ENCODE results near the gene CHRNB1.

The CHRNB1 gene

DNA sequence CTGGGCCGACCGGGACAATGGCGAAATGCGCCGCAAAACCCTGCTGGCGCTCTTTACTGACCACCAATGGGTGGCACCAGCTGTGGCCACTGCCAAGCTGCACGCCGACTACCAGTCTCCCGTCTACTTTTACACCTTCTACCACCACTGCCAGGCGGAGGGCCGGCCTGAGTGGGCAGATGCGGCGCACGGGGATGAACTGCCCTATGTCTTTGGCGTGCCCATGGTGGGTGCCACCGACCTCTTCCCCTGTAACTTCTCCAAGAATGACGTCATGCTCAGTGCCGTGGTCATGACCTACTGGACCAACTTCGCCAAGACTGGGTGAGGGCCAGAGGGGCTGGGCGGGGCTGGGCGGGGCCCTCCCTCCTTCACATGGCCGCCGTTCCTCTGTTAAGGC is 29.1 kb upstream of the CHRNB1 start:
- no peak for DNase-seq (ENCODE audit: low read depth)

DNA sequence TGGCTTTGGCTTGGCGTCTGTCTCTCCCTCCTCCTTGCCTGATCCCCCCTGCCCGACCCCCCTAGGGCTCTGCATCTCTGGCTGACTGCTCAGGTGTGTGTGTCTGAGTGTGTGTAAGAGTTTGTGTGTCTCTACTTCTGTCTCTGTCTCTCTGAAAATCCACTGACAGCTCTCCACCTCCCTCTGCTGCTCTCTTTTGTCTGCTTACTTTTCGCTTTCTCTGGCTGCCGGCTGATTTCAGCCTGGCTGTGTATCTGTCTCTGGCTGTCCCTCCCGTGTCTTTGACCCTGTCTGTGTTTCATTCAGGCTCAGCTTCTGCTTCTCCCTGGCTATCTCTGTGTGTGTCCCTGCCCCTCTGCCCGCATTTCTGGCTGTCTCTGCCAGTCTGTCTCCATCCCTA is 28.5 kb upstream of the CHRNB1 start:
- no peak for DNase-seq (ENCODE audit: low read depth)

DNA sequence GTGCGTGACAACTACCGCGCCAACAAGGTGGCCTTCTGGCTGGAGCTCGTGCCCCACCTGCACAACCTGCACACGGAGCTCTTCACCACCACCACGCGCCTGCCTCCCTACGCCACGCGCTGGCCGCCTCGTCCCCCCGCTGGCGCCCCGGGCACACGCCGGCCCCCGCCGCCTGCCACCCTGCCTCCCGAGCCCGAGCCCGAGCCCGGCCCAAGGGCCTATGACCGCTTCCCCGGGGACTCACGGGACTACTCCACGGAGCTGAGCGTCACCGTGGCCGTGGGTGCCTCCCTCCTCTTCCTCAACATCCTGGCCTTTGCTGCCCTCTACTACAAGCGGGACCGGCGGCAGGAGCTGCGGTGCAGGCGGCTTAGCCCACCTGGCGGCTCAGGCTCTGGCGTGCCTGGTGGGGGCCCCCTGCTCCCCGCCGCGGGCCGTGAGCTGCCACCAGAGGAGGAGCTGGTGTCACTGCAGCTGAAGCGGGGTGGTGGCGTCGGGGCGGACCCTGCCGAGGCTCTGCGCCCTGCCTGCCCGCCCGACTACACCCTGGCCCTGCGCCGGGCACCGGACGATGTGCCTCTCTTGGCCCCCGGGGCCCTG is 27.7 kb upstream of the CHRNB1 start:
- DNase-seq (ENCODE audit: low read depth), result no peak

DNA sequence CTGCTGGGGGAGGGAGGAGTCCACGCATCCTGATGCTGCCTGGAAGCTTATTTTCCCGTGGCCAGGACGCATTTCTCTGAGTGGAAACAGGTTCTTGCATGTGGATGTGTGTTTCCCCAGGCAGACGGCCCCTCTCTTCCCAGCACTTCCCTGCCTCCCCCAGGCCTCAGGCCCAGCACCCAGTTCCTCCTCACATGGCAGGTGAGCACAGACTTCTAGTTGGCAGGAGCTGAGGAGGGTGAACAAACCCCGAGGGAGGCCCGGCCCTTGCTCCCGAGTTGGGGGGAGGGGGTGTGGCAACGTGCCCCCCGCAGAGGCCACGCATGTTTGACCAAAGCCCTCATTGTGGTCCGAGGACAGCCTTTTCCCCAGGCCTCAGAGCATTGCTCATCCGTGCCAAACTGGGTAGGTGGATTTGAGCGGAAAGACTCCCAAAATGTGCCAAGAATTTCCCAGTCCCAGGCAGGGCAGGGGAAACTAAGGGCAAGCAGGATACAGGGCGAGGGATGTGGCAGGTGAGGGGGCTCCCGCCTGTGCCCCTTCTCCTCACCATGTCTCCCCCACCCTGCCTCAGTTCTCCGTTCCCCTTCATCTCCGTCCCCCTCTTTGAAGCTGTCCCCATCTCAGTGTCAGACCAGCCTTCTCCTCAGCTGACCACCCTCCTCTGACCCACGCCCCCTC is 26.2 kb upstream of the CHRNB1 start:
- no peak for DNase-seq (ENCODE audit: low read depth)

DNA sequence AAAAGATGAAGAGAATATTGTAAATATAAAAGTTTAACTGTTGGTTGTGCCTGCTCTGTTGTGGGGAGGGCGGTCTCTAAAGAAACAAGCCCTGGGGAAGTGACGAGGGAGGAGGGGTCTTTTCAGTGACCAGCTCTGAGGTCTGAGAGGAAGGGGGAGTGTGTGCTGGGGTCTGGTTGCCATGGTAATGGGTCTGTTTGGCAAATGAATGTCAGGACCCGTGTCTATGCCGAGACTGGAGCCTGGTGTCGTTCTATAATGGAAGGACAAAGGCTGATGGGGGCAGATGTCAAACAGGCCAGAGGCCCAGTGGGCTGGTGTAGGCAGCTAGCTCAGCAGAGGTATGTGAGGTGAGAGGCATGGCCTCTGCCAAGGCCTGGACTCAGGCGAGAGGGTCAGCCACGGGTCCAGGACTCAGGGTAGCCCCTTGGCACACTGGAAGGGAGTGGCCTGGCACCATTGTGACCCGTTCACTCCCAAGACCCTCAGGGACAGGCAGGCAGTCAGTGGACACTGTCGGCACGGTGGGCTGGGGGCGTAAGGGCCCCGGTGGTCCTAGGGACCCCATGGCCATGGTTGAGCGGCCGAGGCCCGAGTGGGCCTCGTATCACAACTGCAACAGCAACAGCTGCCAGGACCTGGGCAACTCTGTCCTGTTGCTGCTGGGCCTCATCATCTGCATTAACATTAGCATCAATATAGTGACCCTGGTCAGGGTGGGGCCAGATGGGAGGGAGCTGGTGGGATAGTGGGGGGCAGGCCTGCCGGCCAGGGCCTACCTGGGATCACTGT is 24.8 kb upstream of the CHRNB1 start, which contains the start of gene SPEM1:
SPEM1 (plus strand) TSS at position 506 of the 792 bp plus-strand sequence; CDS start at position 567, 61 bp downstream.
- DNase-seq (ENCODE audit: low read depth), result no peak

DNA sequence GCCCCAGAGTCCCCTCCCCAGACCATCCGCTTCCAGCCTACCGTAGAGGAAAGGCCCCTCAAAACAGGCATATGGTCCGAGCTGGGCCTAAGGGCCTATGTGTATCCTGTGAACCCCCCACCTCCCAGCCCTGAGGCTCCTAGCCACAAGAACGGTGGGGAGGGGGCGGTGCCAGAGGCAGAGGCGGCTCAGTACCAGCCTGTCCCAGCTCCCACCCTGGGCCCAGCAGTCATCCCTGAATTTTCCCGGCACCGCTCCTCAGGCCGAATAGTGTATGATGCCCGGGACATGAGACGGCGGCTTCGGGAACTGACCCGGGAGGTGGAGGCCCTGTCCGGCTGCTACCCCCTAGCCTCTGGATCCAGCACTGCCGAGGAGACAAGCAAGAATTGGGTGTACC is 23.7 kb upstream of the CHRNB1 start:
- DNase-seq (ENCODE audit: low read depth), result no peak

DNA sequence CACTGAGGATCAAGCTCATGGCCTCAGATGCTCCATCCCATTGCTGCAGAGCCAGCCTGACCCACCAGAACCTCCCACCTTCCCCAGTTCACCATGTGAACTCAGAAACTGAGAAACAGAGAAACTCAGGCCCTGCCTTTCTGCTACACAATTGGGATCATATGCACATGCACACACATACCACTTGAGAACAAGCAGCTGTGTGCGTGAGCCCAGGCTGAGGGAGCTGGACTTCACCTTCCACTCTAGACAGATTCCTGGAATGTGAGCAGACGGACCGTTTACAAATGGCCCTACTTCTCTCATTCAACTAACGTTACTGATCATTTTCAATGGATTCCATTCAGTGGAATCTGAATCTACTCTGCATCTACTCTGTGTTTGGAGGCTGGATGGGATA is 21.2 kb upstream of the CHRNB1 start:
- DNase-seq (ENCODE audit: low read depth), result no peak

DNA sequence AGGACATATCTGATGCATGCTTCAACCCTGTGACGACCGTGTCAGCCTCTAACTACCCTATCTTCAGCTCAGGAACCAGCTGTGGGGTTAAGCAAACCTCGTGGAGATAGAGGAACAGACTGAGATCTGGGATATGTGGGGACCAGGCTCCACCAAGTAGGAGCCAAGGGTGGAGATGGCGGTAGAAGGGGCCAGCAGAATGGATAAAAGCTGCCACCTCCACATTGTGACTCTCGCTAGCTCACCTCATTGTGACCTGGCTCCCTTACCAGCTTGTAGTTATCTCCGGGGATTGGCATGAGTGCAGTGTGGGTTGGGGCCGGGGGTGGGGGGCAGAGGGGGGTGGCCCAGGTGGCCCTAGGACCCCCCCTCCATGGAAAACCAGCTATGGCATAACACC is 19.5 kb upstream of the CHRNB1 start, which contains the start of gene SPEM2:
SPEM2 (plus strand) TSS at position 301 of the 400 bp plus-strand sequence; CDS start at position 374, 73 bp downstream.
- no peak for DNase-seq (ENCODE audit: low read depth)

DNA sequence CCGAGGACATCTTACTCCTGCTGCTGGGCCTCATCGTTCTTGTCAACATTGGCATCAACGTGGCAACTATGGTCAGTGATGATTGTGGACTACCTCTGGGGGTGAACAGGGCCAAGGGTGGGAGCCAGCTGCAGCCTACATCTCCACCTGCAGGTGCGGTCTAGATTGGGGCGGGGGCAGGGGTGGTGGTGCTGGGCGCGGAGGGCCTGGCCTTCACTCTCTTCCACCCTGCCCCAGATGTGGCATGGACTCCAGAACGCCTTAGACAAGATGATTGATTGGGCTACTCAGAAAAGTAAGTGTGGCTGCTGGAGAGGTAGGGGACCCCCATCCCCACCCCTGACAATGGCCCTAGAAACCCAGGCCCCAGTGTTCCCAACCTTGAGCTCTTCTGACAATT is 19.1 kb upstream of the CHRNB1 start:
- no peak for DNase-seq (ENCODE audit: low read depth)

DNA sequence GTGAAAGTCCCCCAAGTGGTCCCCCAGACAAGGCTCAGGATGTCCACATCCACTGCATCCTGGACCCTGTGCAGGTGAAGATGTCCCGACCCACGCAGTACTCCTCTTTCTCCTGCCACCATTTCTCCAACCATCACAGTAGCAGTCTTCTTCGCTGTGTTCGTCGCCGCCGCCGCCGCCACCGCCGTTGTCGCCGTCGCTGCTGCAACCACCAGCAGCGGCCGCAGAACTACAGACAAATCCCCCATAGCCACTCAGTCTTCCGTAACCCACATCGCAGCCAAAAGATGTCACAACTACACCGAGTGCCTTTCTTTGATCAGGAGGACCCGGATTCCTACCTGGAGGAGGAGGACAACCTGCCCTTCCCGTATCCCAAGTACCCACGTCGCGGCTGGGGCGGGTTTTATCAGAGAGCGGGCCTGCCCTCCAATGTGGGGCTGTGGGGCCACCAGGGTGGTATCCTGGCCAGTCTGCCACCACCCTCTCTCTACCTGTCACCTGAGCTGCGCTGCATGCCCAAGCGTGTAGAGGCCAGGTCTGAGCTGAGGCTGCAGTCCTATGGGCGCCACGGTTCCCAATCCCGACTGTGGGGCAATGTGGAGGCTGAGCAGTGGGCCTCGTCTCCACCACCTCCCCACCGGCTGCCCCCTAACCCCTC is 18.5 kb upstream of the CHRNB1 start:
- no peak for DNase-seq (ENCODE audit: low read depth)

DNA sequence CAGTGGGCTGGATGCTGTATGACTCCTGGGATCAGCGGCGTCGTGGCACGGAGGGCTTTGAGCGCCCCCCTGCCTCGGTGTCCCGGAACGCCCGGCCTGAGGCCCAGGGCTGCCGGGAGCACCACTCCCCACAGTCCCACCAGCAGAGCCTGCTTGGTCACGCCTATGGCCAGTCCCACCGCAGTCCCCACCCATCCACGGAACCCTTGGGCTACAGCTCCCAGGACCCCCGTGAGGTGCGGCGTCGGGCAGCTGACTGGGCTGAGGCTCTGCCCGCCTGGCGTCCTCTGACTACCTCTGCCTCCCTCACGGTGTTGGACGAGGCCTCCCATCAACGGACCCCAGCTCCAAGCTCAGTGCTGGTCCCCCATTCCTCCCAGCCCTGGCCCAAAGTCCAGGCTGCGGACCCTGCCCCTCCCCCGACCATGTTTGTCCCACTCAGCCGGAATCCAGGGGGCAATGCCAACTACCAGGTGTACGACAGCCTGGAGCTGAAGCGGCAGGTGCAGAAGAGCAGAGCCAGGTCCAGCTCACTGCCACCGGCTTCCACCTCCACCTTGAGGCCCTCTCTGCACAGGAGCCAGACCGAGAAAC is 17.9 kb upstream of the CHRNB1 start:
- DNase-seq (ENCODE audit: low read depth), result no peak

DNA sequence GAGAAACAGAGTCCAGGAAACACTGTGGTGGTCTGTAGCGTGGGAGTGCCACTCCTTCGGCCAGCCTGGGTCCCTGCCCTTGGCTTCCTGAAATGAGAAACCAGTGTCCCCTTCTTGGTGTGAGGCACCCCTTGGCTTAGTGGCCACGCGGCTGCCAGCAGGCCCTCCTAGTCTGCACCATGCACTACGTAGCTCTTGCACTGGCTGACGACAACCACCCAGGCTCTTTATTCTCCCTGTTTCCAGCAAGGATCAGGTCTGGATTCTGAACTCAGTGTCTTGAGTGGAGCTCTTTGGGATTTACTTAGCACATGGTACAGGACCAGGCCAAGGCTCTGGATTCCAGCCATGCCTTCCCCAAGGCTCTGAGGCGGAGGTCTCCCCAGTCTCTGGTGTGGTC is 17.3 kb upstream of the CHRNB1 start:
- DNase-seq (ENCODE audit: low read depth), result no peak

DNA sequence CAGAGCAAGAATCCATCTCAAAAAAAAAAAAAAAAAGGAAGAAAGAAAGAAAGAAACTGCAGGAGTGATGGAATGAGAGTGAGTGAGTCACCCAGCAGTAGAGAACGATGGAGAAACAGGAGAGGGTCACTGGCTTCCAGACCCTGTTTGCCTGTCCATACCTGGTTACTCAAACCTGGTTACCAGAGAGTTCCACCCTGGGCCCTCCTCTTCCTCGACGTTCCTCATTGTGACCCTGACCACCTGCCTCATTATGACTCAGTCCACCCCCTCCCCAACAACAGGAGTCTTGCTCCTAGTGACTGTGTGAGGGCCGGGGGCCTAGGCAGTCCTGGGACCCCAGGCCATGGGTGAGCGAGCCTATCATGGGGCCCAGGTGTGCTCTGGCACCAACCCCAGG is 16.3 kb upstream of the CHRNB1 start, which contains the start of gene SPEM3:
SPEM3 (plus strand) TSS at position 301 of the 400 bp plus-strand sequence; CDS start at position 347, 46 bp downstream.
- DNase-seq (ENCODE audit: low read depth), result no peak

DNA sequence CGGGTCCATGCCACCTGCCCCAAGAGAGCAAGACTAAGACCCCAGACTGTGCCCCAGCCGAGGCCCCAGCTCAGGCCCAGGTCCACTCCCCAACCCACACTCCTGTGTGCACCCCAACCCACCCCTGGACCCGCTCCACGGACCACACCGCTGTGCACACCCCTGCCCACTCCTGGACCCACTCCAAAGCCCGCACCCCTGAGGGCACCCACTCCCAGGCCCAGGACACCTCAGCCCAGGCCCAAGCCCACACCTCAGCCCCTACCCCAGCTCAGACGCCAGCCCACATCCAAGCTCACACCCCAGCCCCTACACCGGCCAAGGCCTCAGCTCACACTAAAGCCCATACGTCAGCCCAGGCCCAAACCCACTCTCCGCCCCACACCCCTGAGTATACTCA is 15.1 kb upstream of the CHRNB1 start:
- DNase-seq (ENCODE audit: low read depth), result no peak

DNA sequence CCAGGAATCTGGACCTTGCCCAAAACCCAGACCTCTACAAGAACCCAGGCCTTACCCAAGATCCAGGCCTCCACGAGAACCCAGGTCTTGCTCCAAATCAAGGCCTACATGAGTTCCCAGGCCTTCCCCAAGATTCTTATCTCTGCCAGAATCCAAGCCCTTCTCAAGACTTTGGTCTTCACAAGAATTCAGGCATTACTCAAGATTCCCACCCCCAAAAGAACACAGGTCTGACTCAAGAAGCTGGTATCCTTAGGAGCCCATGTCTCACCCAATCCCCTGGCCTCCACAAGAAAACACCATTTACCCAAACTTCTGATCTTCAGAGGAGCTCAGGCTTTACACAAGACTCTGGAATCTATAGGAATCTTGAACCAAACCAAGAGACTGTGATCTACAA is 13.6 kb upstream of the CHRNB1 start:
- no peak for DNase-seq (ENCODE audit: low read depth)

DNA sequence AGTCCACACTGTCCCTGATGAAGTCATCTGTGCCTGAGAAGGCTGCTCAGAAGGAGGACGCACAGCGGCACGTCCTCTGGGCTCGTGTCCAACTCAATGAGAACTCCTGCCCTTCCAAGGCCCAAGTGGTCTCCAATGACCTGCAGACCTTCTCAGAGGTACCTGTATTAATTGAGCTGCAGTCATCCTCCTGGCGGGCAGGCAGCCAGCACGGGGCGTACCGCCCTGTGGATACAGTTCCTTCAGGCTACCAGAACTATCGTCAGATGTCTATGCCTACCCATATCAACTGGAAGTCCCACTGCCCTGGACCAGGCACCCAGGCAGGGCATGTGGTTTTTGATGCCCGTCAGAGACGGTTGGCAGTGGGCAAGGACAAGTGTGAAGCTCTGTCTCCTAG is 12.6 kb upstream of the CHRNB1 start:
- no peak for DNase-seq (ENCODE audit: low read depth)

DNA sequence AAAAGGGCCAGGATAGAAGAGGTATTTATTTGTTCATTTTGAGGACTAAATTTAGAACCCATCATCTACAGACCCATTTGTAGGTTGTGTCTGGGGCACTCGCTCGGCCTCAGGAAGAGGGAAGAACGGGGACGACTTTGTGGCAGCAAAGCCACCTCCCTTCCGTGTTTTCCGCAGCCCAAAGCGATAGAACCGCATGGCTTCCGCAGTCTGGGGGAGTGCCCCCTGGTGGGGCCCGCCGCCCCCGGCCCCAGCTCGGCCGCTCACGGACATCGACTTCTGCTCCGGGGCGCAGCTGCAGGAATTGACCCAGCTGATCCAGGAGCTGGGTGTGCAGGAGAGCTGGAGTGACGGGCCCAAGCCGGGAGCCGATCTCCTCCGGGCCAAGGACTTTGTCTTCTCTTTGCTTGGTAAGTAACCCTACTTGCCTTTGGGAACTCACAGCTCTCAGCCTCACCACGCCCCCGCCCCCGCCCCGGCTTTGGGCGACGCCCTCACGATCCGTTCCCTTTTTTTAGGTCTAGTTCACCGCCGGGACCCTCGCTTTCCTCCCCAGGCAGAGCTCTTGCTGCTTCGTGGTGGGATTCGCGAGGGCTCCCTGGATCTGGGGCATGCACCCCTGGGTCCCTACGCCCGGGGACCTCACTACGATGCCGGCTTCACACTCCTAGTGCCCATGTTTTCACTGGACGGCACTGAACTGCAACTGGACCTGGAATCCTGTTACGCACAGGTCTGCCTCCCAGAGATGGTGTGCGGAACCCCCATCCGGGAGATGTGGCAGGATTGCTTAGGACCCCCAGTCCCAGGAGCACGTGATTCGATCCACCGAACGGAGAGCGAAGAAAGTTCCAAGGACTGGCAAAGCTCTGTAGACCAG is 8.9 kb upstream of the CHRNB1 start:
- no peak for DNase-seq (ENCODE audit: low read depth)

DNA sequence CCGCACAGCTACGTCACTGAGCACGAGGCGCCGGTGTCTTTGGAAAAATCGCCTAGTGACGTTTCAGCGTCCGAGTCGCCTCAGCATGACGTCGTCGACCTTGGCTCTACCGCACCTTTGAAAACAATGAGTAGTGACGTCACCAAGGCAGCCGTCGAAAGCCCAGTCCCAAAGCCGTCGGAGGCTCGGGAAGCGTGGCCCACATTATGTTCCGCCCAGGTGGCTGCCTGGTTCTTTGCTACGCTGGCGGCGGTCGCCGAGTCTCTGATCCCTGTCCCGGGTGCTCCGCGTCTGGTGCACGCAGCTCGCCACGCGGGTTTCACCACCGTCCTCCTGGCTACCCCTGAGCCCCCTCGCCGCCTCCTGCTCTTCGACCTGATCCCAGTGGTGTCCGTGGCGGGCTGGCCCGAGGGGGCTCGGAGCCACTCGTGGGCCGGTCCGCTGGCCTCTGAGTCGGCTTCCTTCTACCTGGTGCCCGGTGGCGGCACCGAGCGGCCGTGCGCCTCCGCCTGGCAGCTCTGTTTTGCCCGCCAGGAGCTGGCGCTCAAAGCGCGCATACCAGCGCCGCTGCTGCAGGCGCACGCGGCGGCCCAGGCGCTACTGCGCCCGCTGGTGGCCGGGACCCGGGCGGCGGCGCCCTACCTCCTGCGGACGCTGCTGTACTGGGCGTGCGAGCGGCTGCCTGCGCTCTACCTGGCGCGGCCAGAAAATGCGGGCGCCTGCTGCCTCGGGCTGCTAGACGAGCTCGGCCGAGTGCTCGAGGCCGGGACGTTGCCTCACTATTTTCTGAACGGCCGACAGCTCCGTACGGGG is 8.1 kb upstream of the CHRNB1 start:
- no peak for DNase-seq (ENCODE audit: low read depth)

DNA sequence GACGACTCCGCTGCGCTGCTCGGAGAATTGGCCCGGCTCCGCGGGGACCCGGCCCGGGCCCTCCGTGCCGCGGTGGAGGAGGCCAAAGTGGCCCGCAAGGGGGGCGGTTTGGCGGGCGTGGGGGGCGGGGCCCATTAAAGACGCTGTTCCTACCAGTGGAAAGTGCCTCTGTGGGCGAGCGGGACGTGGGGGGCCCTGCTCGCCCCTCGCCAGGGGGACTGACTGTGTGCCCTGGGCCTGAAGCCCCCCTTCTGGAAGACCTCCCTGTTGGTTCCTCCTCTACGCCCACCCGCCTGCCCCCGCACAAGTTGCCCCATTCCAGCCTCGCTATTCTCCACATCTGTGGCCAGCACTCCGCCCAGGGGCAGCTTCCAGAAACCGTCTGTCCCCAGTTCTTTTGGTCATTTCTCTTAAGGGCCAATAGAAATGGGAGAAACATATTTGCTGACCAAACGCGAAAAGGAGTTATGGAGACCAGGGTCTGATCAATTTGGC is 7.4 kb upstream of the CHRNB1 start:
- no peak for DNase-seq (ENCODE audit: low read depth)

All from HS-5 (cell line).